GM12872 (cell line): ENCODE measurements around the gene TMEM273.

Experiments
- CTCF ChIP-seq: IDR thresholded peaks from 3 replicates; pipeline ENCODE4 v1.5.1; 2011; ENCODE audit warnings: low read depth, mild to moderate bottlenecking, low read length, moderate library complexity; ENCODE audit not compliant: insufficient read depth

TMEM273 gene

GRCh38 chr10:49191349-49191748 lies 3.2 kb upstream of the TMEM273 start:
- TF ChIP-seq CTCF: no peak

GRCh38 chr10:49189422-49189821 lies 1.2 kb upstream of the TMEM273 start:
- TF ChIP-seq CTCF: no peak

GRCh38 chr10:49187044-49187484 lies 1.1 kb downstream of the TMEM273 start:
- no peak for TF ChIP-seq CTCF

- TF ChIP-seq CTCF: no peak
These were observed 1.6 kb downstream of the TMEM273 start for GRCh38 chr10:49186613-49187012.

GRCh38 chr10:49185213-49185612 lies 3.0 kb downstream of the TMEM273 start:
- no peak for TF ChIP-seq CTCF

GRCh38 chr10:49184642-49185111 lies 3.5 kb downstream of the TMEM273 start:
- TF ChIP-seq CTCF: no peak

GRCh38 chr10:49183596-49184542 lies 4.3 kb downstream of the TMEM273 start:
- TF ChIP-seq CTCF: no peak
